ENCODE results near the gene UBR1. TPM values are rescaled to one million over a fixed set of nuclear protein-coding genes. Genes with fewer than 3 reads are reported as not detected.

Gene UBR1
- total RNA-seq (10 to 100 TPM; 13.3 to 19.8 (median 14.7) TPM), polyA plus RNA-seq (1 to 10 TPM; 4.6 to 5.7 TPM)

- H3K4me3 ChIP-seq: peak within 1 kb of the TSS; percentile 45 to 74 (median 69)
- WGBS, 2 donors: 0% methylated on average over 33 of the region's 33 CpGs
- FAIRE-seq: no peak
- peak; percentile 80 to 91 (median 86) for DNase-seq
- no peaks in the 10 kb centered on the region for H3K36me3 ChIP-seq
- H3K4me1 ChIP-seq: peaks cover 3 to 22% (median 13%) of the 10 kb centered on the region in 3 donors
- H3K9me3 ChIP-seq: no peaks in the 10 kb centered on the region
- intact Hi-C loops (cut with DNase I): no loop called here
- peak; percentile 93 to 97 (median 96) for ATAC-seq
- no peak for TF ChIP-seq CTCF (IDR thresholded peaks at IDR 0.05)
- no peaks in the 10 kb centered on the region for H3K27me3 ChIP-seq
- peak within 1 kb of the TSS; percentile 72 to 81 (median 78) for H3K27ac ChIP-seq
Measured at GRCh38 chr15:43105778-43106485, at the start of gene UBR1. UBR1 (minus strand) TSS chr15:43106038; CDS start chr15:43106022, 16 bp downstream.

GRCh38 chr15:43153269-43153668 lies 47.4 kb upstream of the UBR1 start:
- H3K4me3 ChIP-seq: no peak overlapping the region
- intact Hi-C loops (cut with DNase I): no loop called here
- H3K36me3 ChIP-seq: peaks cover 0 to 25% (median 14%) of the 10 kb centered on the region in 3 donors
- no peak for DNase-seq
- no peak for FAIRE-seq
- no peak overlapping the region for H3K27ac ChIP-seq
- ATAC-seq: no peak
- no peaks in the 10 kb centered on the region for H3K9me3 ChIP-seq
- TF ChIP-seq CTCF (IDR thresholded peaks at IDR 0.05): no peak
- no peaks in the 10 kb centered on the region for H3K27me3 ChIP-seq
- no peaks in the 10 kb centered on the region for H3K4me1 ChIP-seq

GRCh38 chr15:43151688-43152087 lies 45.9 kb upstream of the UBR1 start:
- no peak for FAIRE-seq
- intact Hi-C loops (cut with DNase I): no loop called here
- H3K4me1 ChIP-seq: no peaks in the 10 kb centered on the region
- no peak for ATAC-seq
- H3K27me3 ChIP-seq: no peaks in the 10 kb centered on the region
- TF ChIP-seq CTCF (IDR thresholded peaks at IDR 0.05): no peak
- H3K4me3 ChIP-seq: no peak overlapping the region
- no peak overlapping the region for H3K27ac ChIP-seq
- H3K9me3 ChIP-seq: no peaks in the 10 kb centered on the region
- WGBS, 2 donors: 88 to 96% methylated on average over 2 of the region's 2 CpGs
- H3K36me3 ChIP-seq: peaks cover 0 to 25% (median 14%) of the 10 kb centered on the region in 3 donors
- no peak for DNase-seq

DNA sequence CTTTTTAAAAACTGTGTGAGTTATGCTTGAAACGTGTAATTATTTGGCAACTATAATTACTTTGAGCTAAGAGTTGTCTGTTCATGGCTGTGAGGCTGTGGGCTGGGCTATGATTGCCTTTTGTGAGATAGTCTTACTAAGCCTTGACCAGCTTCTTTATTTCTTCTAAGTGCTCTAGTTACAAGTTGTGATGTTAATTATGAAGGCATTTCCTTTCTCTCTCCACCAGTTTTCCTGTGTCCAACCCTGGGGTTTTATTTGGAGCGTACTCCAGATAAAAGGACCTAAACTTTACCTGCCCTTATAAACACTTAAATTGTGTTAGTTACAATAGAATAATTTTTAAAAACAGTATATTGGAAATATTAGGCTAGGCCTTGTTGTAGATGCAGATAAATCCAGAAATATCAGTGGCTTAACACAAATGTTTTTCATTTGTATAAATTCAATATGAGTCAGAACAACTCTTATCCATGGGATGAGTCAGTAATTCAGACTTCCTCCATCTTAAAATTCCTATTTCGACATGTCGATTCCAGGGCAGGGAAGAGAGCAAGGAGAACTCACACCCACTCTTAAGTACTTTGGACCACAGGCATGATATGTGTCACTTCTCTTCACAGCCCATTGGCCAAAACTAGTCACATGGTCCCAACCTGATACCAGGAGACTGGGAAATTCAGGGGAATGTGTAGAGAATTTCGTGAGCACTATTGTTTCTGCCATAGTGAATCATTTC lies 44.5 kb upstream of the UBR1 start:
- H3K9me3 ChIP-seq: no peaks in the 10 kb centered on the region
- no peaks in the 10 kb centered on the region for H3K27me3 ChIP-seq
- H3K4me1 ChIP-seq: no peaks in the 10 kb centered on the region
- no peak for TF ChIP-seq CTCF (IDR thresholded peaks at IDR 0.05)
- DNase-seq: no peak
- 92 to 97% methylated on average over 5 of the region's 5 CpGs for WGBS, 2 donors
- H3K36me3 ChIP-seq: peaks cover 0 to 25% (median 14%) of the 10 kb centered on the region in 3 donors
- FAIRE-seq: no peak
- no peak for ATAC-seq
- no peak overlapping the region for H3K27ac ChIP-seq
- H3K4me3 ChIP-seq: no peak overlapping the region
- intact Hi-C loops (cut with DNase I): no loop called here

DNA sequence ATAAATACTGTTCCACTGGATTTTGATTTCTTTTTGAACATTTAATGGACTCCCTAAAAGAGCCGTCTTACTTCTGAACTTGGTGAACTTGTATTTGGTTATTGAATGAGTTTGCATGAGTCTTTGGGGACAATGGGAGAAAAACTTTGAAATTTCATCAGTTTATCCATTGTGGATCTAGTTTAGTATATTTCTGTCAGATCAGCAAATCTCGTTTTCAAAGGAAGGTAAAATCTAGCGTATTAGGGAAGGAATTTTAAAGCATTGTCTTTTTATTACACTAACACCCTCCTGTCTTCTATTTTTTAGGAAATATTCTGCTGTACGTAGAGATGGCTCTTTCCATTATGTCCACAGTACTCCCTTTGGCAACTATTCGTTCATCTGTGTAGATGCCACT lies 40.3 kb upstream of the UBR1 start:
- no peak overlapping the region for H3K4me3 ChIP-seq
- FAIRE-seq (no peak), ATAC-seq (no peak), DNase-seq (no peak)
- TF ChIP-seq CTCF (IDR thresholded peaks at IDR 0.05): no peak
- intact Hi-C loops (cut with DNase I): no loop called here
- WGBS, 2 donors: 85 to 90% methylated on average over 5 of the region's 5 CpGs
- H3K27me3 ChIP-seq: no peaks in the 10 kb centered on the region
- H3K36me3 ChIP-seq: peaks cover 0 to 11% (median 8%) of the 10 kb centered on the region in 3 donors
- no peak overlapping the region for H3K27ac ChIP-seq
- H3K4me1 ChIP-seq: no peaks in the 10 kb centered on the region
- no peaks in the 10 kb centered on the region for H3K9me3 ChIP-seq
